GM21786 (cell line): ENCODE results near the gene TARS3.

Source experiments
- ATAC-seq: cut with Tn5 transposase; IDR thresholded peaks from one replicate; pipeline ENCODE4 v1.9.1; 2021; ENCODE audit not compliant: unreplicated experiment

Gene TARS3

DNA sequence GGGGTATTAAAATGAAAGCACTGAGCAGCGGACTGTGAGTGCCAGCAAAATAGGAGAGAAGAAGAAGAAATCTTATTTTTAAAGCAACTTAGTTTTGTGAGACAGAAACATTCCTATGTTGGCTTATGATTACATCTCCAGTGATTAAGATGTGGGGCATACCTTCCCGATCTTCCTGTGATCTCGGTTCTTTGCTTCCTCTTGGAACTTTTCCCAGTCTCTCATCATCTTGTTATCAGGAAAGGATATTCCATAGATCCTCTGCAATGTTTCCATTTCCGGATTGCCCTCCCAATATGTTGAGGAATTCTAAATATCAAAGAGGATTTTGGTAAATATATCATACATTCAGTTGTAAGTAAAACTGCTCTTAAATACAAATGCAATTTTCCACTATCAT, 22.2 kb downstream of the TARS3 start:
- ATAC-seq = no peak

DNA sequence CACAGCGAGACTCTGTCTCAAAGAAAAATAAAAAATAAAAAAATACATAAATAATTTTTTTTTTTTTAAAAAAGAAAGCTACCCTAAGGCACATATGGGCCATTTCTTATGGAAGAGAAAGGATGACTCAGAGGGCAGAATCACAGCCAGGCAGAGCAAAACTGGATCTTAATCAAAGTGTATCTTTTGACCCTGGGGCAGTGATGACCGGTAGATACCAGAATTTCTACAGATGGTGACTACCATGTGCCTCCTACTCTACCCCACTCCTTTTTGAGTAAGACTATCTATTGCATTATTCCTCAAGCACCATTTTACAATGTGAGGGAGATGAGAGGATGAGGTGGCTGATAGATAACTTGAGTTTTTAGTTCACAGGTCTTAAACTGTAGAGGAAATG, 26.0 kb downstream of the TARS3 start:
- ATAC-seq = no peak

DNA sequence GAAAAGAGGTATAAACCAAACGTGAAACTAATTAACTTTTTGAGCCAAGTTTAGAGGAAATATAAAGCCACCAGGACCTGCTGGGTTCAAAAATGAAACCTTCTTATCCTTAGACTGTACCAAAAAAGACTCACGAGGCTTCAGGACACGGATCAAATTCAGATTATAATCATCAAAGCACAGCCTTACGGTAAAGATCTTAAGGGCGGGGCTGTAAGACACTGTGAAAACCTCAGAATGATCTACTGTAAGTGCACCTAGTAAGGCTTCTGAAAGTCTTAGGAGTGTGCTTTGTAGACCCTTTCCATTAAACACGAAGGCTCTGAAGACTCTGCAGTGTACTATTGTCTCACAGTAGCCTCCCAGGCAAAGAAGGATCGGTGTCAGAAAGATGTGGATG, 26.8 kb downstream of the TARS3 start:
- no peak for ATAC-seq

DNA sequence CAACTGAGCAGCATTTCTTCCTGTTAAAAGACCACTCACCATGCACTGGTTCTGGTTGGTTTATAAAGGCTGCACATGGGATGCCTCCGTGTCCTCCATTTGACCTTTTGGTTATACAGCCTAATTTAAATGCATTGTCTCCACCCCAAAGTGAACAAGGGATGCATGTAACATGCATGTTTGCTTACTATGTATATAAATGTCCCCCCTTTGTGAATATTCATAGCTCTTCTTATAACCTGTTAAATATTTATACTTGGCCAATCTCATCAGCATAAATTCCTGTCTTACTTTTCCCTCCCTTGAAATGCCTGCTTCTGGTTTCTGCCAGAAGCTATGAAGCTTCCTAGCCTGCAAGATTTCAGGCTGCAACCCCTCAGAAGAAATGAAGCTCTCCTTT, 27.4 kb downstream of the TARS3 start:
- no peak for ATAC-seq

DNA sequence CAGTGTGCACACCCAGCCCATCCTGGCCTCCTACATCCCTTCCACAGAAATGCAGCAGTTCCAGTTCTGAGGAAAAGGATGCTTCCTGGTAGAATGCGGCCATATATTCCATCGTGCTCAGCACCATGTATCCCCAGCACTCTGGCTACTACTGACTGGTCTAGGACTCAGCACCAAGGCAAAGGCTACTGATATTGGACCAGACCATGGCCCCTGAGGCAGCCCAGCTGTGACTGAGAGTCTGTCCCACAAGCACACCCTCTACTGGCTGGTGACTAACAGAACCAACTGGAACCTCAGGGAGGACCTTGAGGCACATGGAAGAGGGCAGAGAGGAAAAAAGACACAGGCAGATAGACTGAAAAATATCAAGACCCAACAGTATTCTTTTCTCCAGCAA, 30.0 kb downstream of the TARS3 start:
- ATAC-seq = no peak

DNA sequence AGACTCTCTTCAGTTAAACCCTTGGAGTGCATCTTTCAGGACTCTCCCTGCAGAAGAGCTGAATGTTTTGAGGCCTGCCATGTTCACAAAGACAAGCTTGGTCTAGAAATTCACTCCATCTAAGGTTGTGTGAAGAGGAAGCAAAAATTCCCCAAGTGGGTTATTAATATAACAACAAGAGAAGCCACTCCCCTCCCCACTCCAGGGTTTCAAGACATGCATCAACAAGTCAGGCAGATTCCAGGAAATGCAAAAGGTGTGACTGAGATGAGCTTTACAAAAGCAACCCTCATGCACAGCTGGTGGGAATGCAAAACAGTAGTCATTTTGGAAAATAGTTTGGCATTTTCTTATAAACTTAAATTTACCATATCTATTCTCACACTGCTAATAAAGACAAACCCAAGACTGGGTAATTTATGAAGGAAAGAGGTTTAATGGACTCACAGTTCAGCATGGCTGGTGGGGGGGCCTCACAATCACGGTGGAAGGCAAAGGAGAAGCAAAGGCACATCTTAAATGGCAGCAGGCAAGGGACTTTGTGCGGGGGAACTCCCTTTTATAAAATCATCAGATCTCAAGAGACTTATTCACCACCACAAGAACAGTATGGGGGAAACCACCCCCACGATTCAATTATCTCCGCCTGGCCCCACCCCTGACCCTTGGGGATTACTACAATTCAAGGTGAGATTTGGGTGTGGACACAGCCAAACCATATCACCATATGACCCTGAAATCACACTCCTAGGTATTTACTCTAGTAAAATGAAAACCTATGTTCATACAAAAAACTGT, 31.3 kb downstream of the TARS3 start:
- no peak for ATAC-seq

DNA sequence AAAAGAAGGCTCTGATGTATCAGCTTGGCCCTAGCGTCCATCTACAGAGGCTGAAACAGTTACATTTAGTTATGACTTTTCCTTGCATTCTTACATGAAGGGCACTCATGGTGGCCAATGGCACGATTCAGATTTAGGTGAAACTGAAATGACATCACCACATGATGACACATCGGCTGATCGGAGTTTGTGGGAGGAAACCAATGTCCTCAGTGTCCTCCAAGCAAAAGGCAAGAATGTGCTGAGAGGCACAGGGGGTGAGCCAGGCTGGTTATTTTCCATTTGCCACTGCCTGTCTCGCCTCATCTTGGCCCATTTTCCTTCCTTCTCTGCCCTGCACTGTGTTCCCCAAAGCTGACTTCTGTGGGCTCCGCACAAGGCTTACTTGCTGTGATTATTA, 34.4 kb downstream of the TARS3 start:
- ATAC-seq = no peak

DNA sequence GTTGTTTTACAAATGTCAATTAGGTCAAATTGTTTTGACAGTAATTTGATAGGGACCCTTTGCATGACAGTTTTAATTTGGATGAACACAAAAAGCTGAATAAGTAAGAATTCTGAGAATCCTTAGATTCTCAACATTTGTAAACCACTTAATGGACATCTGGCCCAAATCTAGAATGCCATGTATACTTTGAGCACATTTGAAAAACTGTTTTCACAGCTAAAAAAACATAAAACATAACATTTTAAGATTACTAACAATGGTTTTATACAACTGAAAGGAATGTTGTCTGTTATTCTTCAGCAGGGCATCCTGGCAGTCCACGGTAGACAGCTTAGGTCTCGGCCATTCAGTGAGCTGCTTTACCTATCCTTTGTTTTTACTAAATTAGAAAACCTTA, 37.6 kb downstream of the TARS3 start:
- ATAC-seq = no peak

DNA sequence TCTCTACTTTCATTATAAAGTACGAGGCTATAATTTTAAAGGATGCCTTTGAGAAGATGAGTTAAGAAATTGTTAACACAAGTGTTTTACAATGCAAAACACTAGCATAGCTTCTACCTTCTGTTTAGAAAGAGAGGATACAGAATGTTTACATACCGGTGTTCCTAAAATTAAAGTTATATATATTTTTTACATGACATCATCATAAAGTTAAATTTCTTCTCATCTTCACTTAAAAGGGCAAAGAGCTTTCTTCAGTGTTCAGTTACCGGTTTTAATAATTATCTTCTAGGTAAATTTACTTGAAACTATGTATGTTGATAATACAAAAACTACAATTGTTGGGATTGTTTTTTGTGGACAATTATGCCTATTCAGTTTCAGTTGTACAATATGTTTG, 39.4 kb downstream of the TARS3 start:
- no peak for ATAC-seq

DNA sequence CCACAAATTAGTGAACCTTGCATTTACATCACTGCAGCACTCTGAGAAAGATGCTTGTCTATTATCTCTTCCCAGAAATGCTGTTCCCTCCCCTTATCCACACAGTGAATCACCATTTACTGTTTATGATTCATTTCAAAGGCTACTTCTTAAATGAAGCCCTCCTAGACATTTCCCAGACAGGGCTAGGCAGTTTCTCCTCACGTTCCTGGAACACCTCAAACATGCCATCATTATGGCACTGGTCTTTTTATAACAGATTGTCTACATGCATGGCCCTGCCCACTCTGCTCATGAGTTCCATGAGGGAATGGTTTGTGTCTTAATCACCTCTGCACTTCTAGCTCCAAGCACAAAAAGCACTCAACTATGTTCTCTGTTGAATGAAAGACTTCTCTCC, 39.9 kb downstream of the TARS3 start:
- ATAC-seq = no peak

DNA sequence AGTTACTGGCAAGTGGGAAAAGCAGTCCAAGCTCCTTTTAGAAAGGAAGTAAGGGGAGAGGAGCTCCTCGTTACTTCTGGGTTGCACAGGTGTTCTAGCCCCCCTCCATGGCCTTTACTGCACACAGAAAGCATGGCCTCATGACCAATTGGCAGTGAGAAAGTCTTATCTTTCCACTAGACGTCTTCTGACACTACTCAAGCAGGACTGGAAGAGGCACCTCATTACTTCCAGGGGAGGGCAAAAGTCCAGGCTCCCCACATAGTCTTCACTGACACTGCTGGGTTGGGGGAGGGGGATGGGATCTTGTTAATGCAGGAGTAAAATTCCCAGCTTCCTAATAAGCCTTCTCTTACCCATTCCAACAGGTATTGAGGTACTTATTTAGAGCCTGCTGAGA, 44.5 kb downstream of the TARS3 start:
- no peak for ATAC-seq

DNA sequence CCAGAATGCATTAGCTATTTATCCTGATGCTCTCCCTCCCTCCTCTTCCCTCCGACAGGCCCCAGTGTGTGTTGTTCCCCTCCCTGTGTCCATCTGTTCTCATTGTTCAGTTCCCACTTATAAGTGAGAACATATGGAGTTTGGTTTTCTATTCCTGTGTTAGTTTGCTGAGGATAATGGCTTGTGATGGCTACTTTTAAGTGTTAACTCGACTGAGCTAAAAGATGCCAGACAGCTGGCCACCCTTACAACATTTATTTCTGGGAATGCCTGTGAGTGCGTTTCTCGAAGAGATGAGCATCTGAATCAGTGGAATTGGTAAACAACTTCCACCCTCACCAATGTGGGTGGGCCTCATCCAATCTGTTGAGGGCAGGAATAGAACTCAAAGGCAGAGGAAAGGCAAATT, 47.3 kb downstream of the TARS3 start:
- no peak for ATAC-seq

DNA sequence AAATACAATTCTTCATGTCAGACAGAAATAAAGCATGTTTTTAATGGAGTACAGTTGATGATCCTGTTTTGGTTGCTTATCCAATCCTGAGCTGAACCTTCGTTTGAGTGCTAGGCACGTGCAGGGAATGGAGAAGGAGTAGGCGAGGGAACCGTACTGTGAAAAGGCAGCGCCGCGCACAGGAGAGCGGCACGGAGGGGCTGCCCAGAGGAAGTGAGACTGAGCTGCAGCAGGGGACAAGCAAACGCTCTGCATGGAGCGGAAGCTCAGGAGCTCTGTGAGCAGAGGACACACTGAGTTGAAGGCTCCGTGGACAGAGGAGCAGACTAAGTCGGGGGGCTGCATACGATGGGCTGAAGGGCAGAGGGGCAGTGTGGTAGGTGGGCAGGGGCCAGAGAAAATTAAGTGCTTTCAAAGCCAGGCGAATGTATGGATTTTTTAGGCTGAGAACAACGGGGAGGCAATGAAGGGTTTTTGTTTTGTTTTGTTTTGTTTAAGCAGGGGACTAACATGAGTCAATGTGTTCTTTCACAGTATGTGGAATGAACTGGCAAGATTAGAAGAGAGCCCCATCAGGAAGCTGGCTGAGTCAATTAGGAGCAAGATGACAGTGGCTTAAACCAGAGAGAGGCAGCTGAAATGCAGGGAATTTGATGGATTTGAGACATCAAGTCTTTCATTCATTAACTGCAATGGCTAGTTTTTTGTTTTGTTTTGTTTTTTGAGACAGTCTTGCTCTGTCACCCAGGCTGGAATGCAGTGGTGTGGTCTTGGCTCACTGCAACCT, 48.3 kb downstream of the TARS3 start:
- ATAC-seq = peak; percentile 83

DNA sequence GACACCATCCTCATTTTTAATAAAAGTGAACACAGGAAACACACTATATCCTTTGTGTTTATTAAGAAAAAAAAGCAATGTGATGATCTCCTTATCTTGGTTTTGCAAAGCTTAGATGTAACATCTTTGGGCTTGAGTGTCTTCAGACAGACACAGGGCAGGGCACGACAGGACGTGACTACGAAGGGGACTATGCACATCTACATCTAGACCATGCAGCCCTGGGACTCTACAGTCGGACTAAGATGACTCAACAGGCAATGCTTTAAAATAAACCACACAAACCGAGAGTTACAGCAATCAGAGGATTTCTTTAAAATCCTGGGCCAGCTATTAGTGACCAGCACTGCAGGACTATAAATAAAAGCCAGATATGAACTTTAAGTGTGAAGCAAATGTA, 49.3 kb downstream of the TARS3 start:
- ATAC-seq = no peak

DNA sequence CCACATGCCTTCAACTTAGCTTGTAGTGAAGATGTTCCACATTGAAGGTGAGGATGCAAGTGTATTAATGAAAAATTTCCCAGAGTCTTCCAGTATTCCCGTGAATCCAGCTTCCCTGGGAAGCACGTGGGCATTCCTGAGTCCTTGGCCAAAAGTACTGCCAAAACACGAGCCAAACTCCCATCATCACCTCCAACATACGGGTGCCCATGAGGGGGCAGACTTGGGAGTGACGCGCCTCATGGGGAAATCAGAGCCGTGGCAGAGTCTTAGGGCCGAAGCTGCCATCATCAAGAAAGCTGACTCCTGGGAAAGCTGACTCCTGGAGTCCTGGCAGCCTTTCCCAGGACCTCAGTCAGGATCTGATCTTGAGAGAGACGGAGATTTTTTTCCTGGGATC, 52.0 kb downstream of the TARS3 start:
- no peak for ATAC-seq

DNA sequence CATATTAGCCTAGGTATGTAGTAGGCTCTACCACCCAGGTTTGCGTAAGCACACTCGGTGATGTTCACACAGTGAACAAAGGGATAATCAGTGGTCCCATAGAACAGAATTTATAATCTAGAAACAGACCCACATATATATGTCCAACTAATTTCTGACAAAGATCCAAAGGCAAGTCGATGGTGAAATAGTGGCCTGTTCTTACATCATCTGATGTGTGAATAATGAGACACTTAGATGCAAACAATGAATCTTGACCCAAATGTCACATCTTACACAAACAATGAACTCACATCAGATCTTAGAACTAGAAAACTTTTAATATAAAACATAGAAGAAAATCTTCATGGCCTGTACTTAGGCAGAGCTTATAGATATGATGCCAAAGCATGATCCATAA, 54.5 kb downstream of the TARS3 start:
- ATAC-seq = no peak

DNA sequence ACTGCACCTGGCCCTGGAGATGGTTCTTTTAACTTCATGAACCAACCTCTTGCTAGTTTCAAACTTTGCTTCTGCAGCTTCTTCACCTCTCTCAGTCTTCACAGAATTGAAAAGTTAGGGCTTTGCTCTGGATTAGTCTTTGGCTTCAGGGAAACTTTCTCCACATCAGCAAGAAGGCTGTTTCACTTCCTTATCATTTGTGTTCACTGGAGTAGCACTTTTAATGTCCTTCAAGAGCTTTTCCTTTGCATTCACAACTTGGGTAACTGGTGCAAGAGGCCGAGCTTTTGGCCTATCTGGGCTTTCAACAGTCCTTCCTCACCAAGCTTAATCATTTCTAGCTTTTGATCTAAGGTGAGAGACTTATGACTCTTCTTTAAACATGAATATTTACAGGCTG, 56.4 kb downstream of the TARS3 start:
- ATAC-seq = no peak

DNA sequence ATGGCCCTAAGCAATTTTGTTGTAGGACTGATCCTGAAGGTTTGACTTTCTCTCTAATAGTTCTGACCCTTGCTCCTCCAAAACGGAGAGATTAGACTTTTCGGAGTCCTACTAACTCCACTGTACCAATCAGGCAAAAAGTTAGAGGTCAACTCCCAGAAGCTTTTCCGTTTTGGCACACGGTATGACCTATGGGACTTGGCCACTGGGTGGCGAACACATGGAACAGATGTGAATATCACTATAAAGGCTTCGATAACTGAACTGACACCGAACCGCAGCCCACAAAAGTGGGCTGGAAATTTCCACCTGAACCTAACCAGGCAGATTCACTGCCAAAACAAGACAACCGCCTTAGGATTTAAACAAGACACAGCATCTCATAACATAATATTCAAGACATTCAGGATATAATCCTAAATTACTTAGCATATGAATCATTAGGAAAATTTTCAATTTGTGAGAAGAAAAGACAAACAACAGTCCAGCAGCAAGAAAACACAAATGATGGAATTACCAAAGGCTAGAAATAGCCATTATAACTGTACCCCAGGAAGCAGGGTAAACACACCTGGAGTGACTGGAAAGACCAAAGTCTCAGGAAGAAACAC, 59.9 kb downstream of the TARS3 start:
- ATAC-seq = no peak

DNA sequence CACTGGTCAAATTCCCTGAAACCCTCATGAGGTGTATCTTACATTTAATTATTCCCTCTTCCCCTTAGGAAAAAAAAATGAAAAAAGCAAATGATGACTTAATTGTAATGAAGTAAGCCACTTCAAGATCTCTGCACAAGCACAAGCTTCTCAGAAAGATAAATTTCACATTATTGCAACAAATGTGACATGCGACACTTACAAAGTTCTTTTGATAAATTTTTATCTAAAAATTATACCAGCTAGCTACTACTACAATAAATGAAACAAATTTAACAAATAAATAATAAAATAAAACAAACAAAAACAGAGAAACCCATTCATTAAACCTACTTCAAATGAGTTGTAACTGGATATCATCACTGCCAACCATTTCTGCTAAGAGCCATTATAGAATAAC, 62.1 kb downstream of the TARS3 start:
- ATAC-seq = no peak

DNA sequence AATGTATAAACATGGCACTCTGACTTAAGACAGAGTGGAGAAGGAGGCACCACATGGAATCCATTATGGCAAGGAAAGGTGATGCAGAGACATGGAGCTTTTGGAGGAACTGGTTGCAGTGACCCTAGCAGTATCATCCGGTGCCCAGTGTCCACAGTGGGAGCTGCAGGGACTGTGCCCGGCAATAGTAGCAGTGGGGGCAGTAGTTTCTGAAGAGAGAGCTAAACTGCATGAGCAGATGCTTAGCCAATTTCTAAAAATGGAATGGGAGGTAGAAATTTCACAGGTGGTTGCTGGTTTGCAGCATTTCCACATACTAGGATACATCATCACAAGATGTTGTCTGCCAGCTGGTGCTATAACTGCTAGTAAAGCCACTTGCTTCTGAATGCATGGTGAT, 64.3 kb downstream of the TARS3 start:
- no peak for ATAC-seq

DNA sequence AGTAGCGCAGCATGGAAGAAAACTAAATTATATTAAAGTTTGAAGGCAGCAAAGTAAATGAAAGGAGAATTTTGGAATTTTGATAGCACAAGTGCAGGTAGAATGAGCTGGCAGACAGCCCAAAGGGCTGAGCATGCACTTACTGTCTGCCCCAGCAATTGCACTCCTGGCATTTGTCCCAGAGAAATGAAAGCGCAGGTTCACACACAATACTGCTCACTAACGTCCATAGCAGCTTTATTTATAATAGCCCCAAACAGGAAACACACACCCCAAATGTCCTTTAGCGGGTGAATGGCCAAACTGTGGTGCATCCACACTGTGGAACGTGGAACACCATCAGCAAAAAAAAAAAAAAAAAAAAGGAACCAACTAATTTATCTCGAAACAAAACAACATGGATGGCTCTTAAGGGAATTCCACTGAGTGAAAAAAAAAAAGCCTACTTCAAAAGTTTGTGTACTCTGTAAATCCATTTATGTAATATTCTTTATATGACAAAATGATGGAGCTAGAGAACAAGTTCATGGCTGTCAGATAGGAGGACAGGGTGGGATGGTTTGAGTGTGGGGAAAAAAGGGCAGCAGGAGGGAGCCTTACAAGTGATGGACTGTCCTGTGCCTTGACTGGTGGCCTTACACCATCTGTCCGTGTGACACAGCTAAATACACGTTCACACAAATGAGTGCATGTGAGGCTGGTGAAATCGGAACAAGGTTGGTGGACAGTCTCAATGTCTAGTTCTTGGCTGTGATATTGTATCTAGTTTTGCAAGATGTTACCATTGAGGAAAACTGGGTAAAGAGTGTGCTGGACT, 66.1 kb downstream of the TARS3 start:
- no peak for ATAC-seq
